Measurements from ENCODE around the gene ROR1.
"Not testable (repeated sequence)": the region's sequence is repeated elsewhere in the genome, so short reads cannot be mapped to it uniquely, and the experiment has no call there.

Gene ROR1

GRCh38 chr1:63818567-63819325 is 44.9 kb downstream of the ROR1 start:
- Histone ChIP-seq H3K36me3 (ENCODE audit: control insufficient read depth, insufficient read depth, low read length) (no peaks in the 10 kb centered on the region), H3K9me3 (ENCODE audit: control insufficient read depth, low read length) (no peaks in the 10 kb centered on the region), H3K9ac (ENCODE audit: low read length) (no peak overlapping the region), H3K4me3 (ENCODE audit: low read length) (no peak overlapping the region), H3K27me3 (ENCODE audit: control insufficient read depth, insufficient read depth, low read length) (no peaks in the 10 kb centered on the region), H3K4me1 (ENCODE audit: control insufficient read depth, insufficient read depth, low read length) (peaks cover 11% of the 10 kb centered on the region)

- Histone ChIP-seq H3K4me1 (ENCODE audit: control insufficient read depth, insufficient read depth, low read length) (peaks cover 8% of the 10 kb centered on the region), H3K9me3 (ENCODE audit: control insufficient read depth, low read length) (no peaks in the 10 kb centered on the region), H3K4me3 (ENCODE audit: low read length) (no peak overlapping the region), H3K36me3 (ENCODE audit: control insufficient read depth, insufficient read depth, low read length) (no peaks in the 10 kb centered on the region), H3K9ac (ENCODE audit: low read length) (no peak overlapping the region), H3K27me3 (ENCODE audit: control insufficient read depth, insufficient read depth, low read length) (no peaks in the 10 kb centered on the region)
These were observed 46.0 kb downstream of the ROR1 start for GRCh38 chr1:63819795-63820194.

GRCh38 chr1:63821091-63822005 is 47.5 kb downstream of the ROR1 start:
- H3K27me3 ChIP-seq (ENCODE audit: control insufficient read depth, insufficient read depth, low read length), result no peaks in the 10 kb centered on the region
- H3K4me1 ChIP-seq (ENCODE audit: control insufficient read depth, insufficient read depth, low read length), result peaks cover 6% of the 10 kb centered on the region
- no peaks in the 10 kb centered on the region for H3K36me3 ChIP-seq (ENCODE audit: control insufficient read depth, insufficient read depth, low read length)
- no peaks in the 10 kb centered on the region for H3K9me3 ChIP-seq (ENCODE audit: control insufficient read depth, low read length)
- no peak overlapping the region for H3K4me3 ChIP-seq (ENCODE audit: low read length)
- H3K9ac ChIP-seq (ENCODE audit: low read length), result no peak overlapping the region

- Histone ChIP-seq H3K4me1 (ENCODE audit: control insufficient read depth, insufficient read depth, low read length) (no peaks in the 10 kb centered on the region), H3K36me3 (ENCODE audit: control insufficient read depth, insufficient read depth, low read length) (no peaks in the 10 kb centered on the region), H3K27me3 (ENCODE audit: control insufficient read depth, insufficient read depth, low read length) (no peaks in the 10 kb centered on the region), H3K4me3 (ENCODE audit: low read length) (no peak overlapping the region), H3K9ac (ENCODE audit: low read length) (no peak overlapping the region), H3K9me3 (ENCODE audit: control insufficient read depth, low read length) (no peaks in the 10 kb centered on the region)
These were observed 48.7 kb downstream of the ROR1 start for GRCh38 chr1:63822540-63822939.

- H3K9ac ChIP-seq (ENCODE audit: low read length), result no peak overlapping the region
- no peak overlapping the region for H3K4me3 ChIP-seq (ENCODE audit: low read length)
- no peaks in the 10 kb centered on the region for H3K27me3 ChIP-seq (ENCODE audit: control insufficient read depth, insufficient read depth, low read length)
- no peaks in the 10 kb centered on the region for H3K4me1 ChIP-seq (ENCODE audit: control insufficient read depth, insufficient read depth, low read length)
- no peaks in the 10 kb centered on the region for H3K9me3 ChIP-seq (ENCODE audit: control insufficient read depth, low read length)
- no peaks in the 10 kb centered on the region for H3K36me3 ChIP-seq (ENCODE audit: control insufficient read depth, insufficient read depth, low read length)
These were observed 50.6 kb downstream of the ROR1 start for GRCh38 chr1:63824451-63824850.

GRCh38 chr1:63825111-63825510 is 51.3 kb downstream of the ROR1 start:
- H3K36me3 ChIP-seq (ENCODE audit: control insufficient read depth, insufficient read depth, low read length), result no peaks in the 10 kb centered on the region
- no peaks in the 10 kb centered on the region for H3K9me3 ChIP-seq (ENCODE audit: control insufficient read depth, low read length)
- H3K9ac ChIP-seq (ENCODE audit: low read length), result no peak overlapping the region
- no peaks in the 10 kb centered on the region for H3K27me3 ChIP-seq (ENCODE audit: control insufficient read depth, insufficient read depth, low read length)
- H3K4me1 ChIP-seq (ENCODE audit: control insufficient read depth, insufficient read depth, low read length), result no peaks in the 10 kb centered on the region
- H3K4me3 ChIP-seq (ENCODE audit: low read length), result no peak overlapping the region

- not testable (repeated sequence) for H3K4me3 ChIP-seq (ENCODE audit: low read length); H3K9ac ChIP-seq (ENCODE audit: low read length); H3K27me3 ChIP-seq (ENCODE audit: control insufficient read depth, insufficient read depth, low read length); H3K9me3 ChIP-seq (ENCODE audit: control insufficient read depth, low read length); H3K36me3 ChIP-seq (ENCODE audit: control insufficient read depth, insufficient read depth, low read length); H3K4me1 ChIP-seq (ENCODE audit: control insufficient read depth, insufficient read depth, low read length)
These were observed 52.5 kb downstream of the ROR1 start for GRCh38 chr1:63826246-63826861.

GRCh38 chr1:63827411-63828321 is 53.8 kb downstream of the ROR1 start:
- H3K4me3 ChIP-seq (ENCODE audit: low read length), result no peak overlapping the region
- peaks cover 7% of the 10 kb centered on the region for H3K4me1 ChIP-seq (ENCODE audit: control insufficient read depth, insufficient read depth, low read length)
- H3K36me3 ChIP-seq (ENCODE audit: control insufficient read depth, insufficient read depth, low read length), result no peaks in the 10 kb centered on the region
- no peaks in the 10 kb centered on the region for H3K27me3 ChIP-seq (ENCODE audit: control insufficient read depth, insufficient read depth, low read length)
- no peak overlapping the region for H3K9ac ChIP-seq (ENCODE audit: low read length)
- no peaks in the 10 kb centered on the region for H3K9me3 ChIP-seq (ENCODE audit: control insufficient read depth, low read length)

- Histone ChIP-seq H3K36me3 (ENCODE audit: control insufficient read depth, insufficient read depth, low read length) (no peaks in the 10 kb centered on the region), H3K4me1 (ENCODE audit: control insufficient read depth, insufficient read depth, low read length) (peaks cover 7% of the 10 kb centered on the region), H3K4me3 (ENCODE audit: low read length) (no peak overlapping the region), H3K27me3 (ENCODE audit: control insufficient read depth, insufficient read depth, low read length) (no peaks in the 10 kb centered on the region), H3K9ac (ENCODE audit: low read length) (no peak overlapping the region), H3K9me3 (ENCODE audit: control insufficient read depth, low read length) (no peaks in the 10 kb centered on the region)
These were observed 54.7 kb downstream of the ROR1 start for GRCh38 chr1:63828322-63829044.

- no peak overlapping the region for H3K4me3 ChIP-seq (ENCODE audit: low read length)
- peaks cover 7% of the 10 kb centered on the region for H3K4me1 ChIP-seq (ENCODE audit: control insufficient read depth, insufficient read depth, low read length)
These were observed 55.8 kb downstream of the ROR1 start for GRCh38 chr1:63829349-63830327.

More at GRCh38 chr1:63829349-63830327, 55.8 kb downstream of the ROR1 start:
- no peaks in the 10 kb centered on the region for H3K36me3 ChIP-seq (ENCODE audit: control insufficient read depth, insufficient read depth, low read length)
- H3K9me3 ChIP-seq (ENCODE audit: control insufficient read depth, low read length), result no peaks in the 10 kb centered on the region
- H3K27me3 ChIP-seq (ENCODE audit: control insufficient read depth, insufficient read depth, low read length), result no peaks in the 10 kb centered on the region
- H3K9ac ChIP-seq (ENCODE audit: low read length), result no peak overlapping the region
